GM21515 (cell line): Measurements from ENCODE around the gene KMT2C.
"Not testable (repeated sequence)": the region's sequence is repeated elsewhere in the genome, so short reads cannot be mapped to it uniquely, and the experiment has no call there.

Experiments used
- ATAC-seq: cut with Tn5 transposase; IDR thresholded peaks from one replicate; pipeline ENCODE4 v1.9.1; 2021; ENCODE audit not compliant: unreplicated experiment

KMT2C gene

GRCh38 chr7:152363798-152364197 is 72.0 kb downstream of the KMT2C start:
- no peak for ATAC-seq

DNA sequence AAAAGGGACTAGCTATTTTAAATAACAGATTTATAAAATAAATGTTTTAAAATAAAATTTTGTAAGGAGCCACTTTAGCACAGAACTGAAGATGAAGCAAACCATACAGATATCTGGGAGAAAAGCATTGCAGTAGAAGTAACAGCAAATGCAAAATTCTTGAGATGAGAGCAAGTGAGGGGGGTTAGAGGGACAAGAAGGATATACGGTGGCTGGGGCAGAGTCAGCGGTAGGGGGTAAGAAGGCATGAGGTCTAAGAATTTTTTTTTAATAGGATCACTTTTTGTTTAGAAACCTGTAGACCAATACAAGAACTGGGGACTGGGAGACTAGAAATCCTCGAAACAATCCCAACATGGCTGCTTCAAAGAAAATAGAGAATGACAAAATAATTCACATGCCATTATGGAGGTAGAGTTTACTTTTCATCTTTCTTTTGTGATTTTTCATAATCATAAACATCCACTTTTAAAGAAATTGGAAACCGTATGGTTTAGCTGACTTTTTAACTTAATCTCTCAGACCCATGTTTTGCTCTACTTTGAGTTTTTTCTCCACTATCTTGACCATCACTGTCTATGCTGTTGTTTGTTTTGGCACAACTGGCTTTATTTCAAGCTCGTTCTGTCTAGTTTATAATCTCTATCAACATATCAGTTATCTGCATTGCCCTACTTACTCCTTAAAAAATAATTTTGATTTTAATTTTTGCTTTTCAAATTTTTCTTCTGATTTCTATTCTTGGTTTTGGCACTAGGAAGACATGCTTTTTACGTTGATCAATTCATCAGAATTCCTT is 73.5 kb downstream of the KMT2C start:
- no peak for ATAC-seq

- ATAC-seq, result peak; percentile 61
Measured at GRCh38 chr7:152355474-152356057, 80.2 kb downstream of the KMT2C start.

DNA sequence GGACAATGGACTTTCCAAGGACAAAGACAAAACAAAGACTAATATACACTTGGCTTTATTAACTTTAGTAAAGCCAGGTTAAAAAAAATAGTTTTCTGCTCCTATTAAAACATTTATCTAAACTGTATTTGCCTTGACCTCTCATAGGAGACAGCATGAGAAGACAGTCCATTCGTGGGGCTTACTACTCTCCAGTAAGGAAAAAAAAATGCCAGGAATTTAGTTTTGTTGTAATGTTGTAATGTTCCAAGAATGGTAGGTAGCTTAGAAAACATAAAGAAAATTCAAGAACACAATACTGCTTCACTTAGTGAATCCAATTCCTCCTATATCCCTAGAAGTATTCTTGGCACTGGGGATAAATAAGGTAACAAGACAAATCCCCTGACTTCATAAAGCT is 81.7 kb downstream of the KMT2C start:
- no peak for ATAC-seq

- ATAC-seq, result not testable (repeated sequence)
Measured at GRCh38 chr7:152353281-152353680, 82.5 kb downstream of the KMT2C start.

DNA sequence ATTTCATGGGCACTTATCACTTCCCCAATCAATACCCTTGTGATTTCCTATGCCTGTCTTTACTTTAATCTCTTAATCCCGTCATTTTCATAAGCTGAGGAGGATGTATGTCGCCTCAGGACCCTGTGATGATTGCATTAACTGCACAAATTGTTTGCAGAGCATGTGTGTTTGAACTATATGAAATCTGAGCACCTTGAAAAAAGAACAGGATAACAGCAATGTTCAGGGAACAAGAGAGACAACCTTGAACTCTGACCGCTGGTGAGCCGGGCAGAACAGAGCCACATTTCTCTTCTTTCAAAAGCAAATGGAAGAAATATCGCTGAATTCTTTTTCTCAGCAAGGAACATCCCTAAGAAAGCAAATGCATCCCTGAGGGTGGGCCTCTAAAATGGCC is 84.1 kb downstream of the KMT2C start:
- not testable (repeated sequence) for ATAC-seq

DNA sequence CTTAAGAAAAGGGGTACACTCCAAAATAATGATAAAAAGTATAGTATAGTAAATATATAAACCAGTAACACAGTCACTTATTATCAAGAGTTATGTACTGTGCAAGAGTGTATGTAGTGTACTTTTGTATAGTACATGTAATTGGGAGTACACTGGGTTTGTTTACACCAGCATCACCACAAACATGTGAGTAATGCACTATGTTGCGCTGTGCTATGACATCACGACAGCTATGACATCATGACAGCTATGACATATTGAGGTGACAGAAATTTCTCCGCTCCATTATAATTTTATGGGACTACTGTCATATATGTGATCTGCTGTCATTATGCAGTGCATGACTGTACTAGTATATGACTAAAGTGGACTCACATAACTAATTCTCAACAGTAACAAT is 84.6 kb downstream of the KMT2C start:
- ATAC-seq, result no peak

DNA sequence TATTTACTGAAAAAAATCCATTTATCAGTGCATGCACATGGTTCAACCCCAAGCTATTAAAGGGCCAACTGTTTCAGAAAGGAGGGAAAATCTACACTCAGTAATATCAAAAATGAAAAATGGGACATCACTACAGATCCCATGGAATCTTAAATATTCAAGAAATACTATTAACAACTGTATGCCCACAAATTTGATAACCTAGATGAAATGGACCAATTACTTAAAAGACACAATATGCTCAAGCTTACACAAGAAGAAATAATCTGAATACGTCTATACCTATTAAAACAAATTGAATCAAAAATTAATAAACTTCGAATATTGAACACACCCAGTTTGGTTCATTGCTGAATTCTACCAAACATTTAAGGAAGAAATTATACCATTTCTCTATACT is 87.9 kb downstream of the KMT2C start:
- no peak for ATAC-seq

- ATAC-seq, result peak; percentile 38
Measured at GRCh38 chr7:152344253-152344652, 91.5 kb downstream of the KMT2C start.

DNA sequence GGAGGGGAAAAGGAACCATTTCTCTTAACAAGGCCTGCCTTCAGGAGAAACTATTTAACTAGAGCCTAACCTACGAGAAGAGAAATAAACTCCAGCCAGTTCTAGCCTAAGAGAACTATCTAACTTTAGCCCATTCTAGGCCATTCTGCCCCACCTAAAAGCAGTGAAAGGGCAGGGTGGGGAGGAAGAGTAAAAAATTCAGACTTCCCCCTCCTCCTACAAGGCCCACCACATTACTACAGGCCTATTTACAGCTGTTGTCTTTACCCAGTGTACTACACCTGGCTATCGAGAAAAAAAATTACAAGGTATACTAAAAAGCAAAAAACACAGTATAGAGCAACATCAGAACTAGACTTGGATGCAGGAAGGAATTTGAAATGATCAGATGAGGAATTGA is 93.0 kb downstream of the KMT2C start:
- no peak for ATAC-seq

GRCh38 chr7:152341914-152342236 is 93.9 kb downstream of the KMT2C start:
- ATAC-seq, result no peak

GRCh38 chr7:152341039-152341913 is 94.5 kb downstream of the KMT2C start:
- ATAC-seq, result no peak

- no peak for ATAC-seq
Measured at GRCh38 chr7:152340161-152340560, 95.6 kb downstream of the KMT2C start.

- ATAC-seq, result no peak
Measured at GRCh38 chr7:152338561-152338960, 97.2 kb downstream of the KMT2C start.

GRCh38 chr7:152336754-152337368 is 98.9 kb downstream of the KMT2C start:
- peak; percentile 68 for ATAC-seq

- ATAC-seq, result no peak
Measured at GRCh38 chr7:152335900-152336571, 99.8 kb downstream of the KMT2C start.

DNA sequence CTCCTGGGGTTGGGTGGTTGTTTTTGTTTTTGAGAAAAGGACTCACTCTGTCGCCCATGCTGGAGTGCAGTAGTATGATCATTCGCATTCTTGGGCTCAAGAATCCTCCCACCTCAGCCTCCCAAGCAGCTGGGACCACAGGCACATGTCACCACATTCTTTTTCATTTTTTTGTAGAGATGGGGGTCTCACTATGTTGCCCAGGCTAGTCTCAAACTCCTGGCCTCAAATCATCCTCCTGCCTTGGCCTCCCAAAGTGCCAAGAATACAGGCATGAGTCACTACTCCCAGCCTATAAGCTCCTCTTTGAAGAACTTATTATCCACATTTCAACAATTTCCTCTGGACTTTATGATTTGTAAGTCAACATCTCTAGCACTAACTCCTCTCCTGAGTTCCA is 102.7 kb downstream of the KMT2C start:
- no peak for ATAC-seq

GRCh38 chr7:152330827-152331226 is 105.0 kb downstream of the KMT2C start:
- no peak for ATAC-seq

GRCh38 chr7:152329469-152329868 is 106.3 kb downstream of the KMT2C start:
- ATAC-seq, result no peak

DNA sequence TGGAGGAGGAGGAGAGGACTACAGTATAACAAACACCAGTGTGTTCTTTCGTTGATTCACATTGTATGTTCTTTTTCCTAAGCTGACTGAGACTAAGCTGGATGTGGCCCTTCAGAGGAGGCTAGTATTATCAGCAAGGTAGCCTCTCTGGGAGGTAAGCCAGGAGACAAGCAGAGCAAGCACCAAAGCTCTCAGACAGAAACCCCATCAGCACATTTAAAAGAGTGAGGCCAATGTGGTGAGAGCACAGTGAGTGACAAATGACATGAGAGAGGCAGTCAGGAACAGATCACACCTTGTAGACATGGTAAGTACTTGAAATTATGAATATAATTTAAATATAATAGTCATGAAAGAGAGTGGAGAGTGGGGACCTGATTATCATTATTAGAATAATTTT is 107.6 kb downstream of the KMT2C start:
- no peak for ATAC-seq

DNA sequence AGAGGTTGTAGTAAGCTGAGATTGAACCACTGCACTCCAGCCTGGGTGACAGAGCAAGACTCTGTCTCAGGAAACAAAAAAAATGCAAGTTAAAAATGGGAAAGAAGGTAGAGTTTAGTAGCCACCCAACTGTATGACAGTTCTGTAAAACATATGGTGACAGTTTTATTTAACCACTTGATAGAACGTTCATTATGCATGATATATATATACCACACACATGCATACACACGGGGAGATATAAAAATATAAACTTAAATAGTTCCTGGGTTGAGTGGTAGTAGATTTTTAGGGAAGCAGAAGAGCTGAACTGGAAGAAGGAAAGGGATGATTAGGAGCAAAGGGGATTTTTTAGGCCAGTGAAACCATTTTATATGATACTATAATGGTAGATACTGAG is 120.0 kb downstream of the KMT2C start:
- ATAC-seq, result no peak
